Measurements from ENCODE around the gene PLIN4. TPM values are rescaled to one million over a fixed set of nuclear protein-coding genes. Genes with fewer than 3 reads are reported as not detected.
A peak's percentile ranks its signal among the peaks of the same experiment; 100 is the strongest.
"Not testable (repeated sequence)": the region's sequence is repeated elsewhere in the genome, so short reads cannot be mapped to it uniquely, and the experiment has no call there.

The PLIN4 gene
- total and polyA plus RNA-seq, 8 donors = 2.2 to 138 (median 12.3) TPM

DNA sequence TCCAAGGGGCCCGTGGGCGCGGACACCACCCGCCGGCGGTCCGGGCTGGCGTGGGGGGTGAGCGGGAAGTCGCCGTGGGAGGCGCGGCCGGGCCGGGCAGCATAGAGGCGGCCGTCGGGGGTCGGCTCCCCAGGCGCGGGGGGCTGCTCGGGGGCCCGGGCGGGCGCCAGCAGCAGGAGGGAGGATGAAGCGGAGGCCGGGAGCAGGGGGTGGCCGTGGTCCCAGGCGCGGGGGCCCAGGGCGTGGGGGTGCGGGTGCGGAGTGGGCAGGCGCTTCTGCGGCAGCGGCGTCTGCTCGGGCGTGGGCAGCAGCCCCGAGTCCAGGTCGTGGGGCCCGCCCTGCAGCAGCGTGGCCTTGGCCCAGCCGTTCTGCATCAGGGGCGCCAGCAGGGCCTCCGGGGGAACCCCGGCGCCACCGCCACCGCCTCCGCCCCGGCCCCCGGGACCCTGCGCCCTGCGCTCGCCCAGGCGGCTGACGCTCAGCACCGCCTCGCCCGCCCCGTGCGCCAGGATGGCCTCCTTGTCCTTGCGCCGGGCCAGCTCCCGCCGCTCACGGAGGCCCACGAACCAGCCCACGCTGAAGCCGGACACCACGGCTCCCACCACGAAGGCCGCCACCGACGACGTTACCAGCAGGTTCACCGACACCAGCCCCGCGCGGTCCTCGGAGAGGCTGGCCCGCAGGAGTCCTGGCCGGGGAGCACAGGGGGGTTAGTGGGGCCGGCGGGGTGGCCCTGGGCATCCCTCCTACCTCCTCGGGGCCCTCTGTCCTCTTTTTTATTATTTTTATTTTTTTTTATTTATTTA is 25.8 kb upstream of the PLIN4 start:
- H3K4me3 ChIP-seq = no peak overlapping the region
- H3K9me3 ChIP-seq = no peaks in the 10 kb centered on the region
- H3K27ac ChIP-seq = no peak overlapping the region
- WGBS, 2 donors = 93% methylated on average over 39 to 87 of the region's 87 CpGs
- FAIRE-seq (no peak), DNase-seq (peak in 2 of 6 donors; percentile 42 to 75), ATAC-seq (no peak)
- H3K27me3 ChIP-seq = no peaks in the 10 kb centered on the region
- peaks cover 0 to 11% (median 0%) of the 10 kb centered on the region in 3 donors for H3K4me1 ChIP-seq
- H3K36me3 ChIP-seq = no peaks in the 10 kb centered on the region
- intact Hi-C loops (cut with DNase I) = no loop called here
- TF ChIP-seq CTCF (IDR thresholded peaks at IDR 0.05) = no peak

- DNase-seq (peak in 2 of 6 donors; percentile 50 to 70), FAIRE-seq (no peak), ATAC-seq (no peak)
- Histone ChIP-seq H3K4me1 (peaks cover 0 to 11% (median 0%) of the 10 kb centered on the region in 3 donors), H3K4me3 (no peak overlapping the region), H3K27me3 (no peaks in the 10 kb centered on the region), H3K36me3 (no peaks in the 10 kb centered on the region), H3K9me3 (no peaks in the 10 kb centered on the region), H3K27ac (no peak overlapping the region)
- no peak for TF ChIP-seq CTCF (IDR thresholded peaks at IDR 0.05)
- 85 to 90% methylated on average over 70 to 77 of the region's 77 CpGs for WGBS, 2 donors
- intact Hi-C loops (cut with DNase I) = no loop called here
Observed at GRCh38 chr19:4542896-4543841, 24.9 kb upstream of the PLIN4 start.

GRCh38 chr19:4541806-4542145 is 23.5 kb upstream of the PLIN4 start:
- ATAC-seq; H3K27ac ChIP-seq; H3K4me3 ChIP-seq; DNase-seq; H3K27me3 ChIP-seq; H3K36me3 ChIP-seq; H3K9me3 ChIP-seq; FAIRE-seq; intact Hi-C loops (cut with DNase I): not testable (repeated sequence)
- H3K4me1 ChIP-seq = peaks cover 3 to 20% (median 6%) of the 10 kb centered on the region in 3 donors
- WGBS, 2 donors = 93 to 95% methylated on average over 12 of the region's 12 CpGs

GRCh38 chr19:4541114-4541805 is 23.0 kb upstream of the PLIN4 start:
- no peak for DNase-seq
- Histone ChIP-seq H3K27ac (peak overlapping the region in 1 of 4 donors; percentile 87), H3K4me1 (peaks cover 3 to 21% (median 10%) of the 10 kb centered on the region in 3 donors), H3K9me3 (no peaks in the 10 kb centered on the region), H3K36me3 (no peaks in the 10 kb centered on the region), H3K4me3 (no peak overlapping the region), H3K27me3 (no peaks in the 10 kb centered on the region)
- intact Hi-C loops (cut with DNase I) = no loop called here
- 79 to 85% methylated on average over 12 of the region's 12 CpGs for WGBS, 2 donors
- ATAC-seq = no peak
- FAIRE-seq = no peak
- no peak for TF ChIP-seq CTCF (IDR thresholded peaks at IDR 0.05)
